GM19238 (cell line): ENCODE data around the gene IL3.

ENCODE experiments used
- DNase-seq: peaks from one replicate; pipeline ENCODE4 v3.0.0; 2011; ENCODE audit warnings: low spot score; ENCODE audit not compliant: insufficient read length

Gene IL3

GRCh38 chr5:132110930-132111329 is 50.5 kb downstream of the IL3 start:
- DNase-seq: no peak

- no peak for DNase-seq
Measured at GRCh38 chr5:132112111-132112510, 51.7 kb downstream of the IL3 start.
